22Rv1 (cell line): ENCODE results near the gene CHRDL2.

Source experiments
- H3K27ac ChIP-seq: fragments of 450-650 bp; 2 replicates; pipeline ENCODE4 v1.5.1; 2017
- CTCF ChIP-seq: fragments of 450-650 bp; IDR thresholded peaks from 2 replicates; pipeline ENCODE4 v1.5.1; 2017; ENCODE audit warnings: mild to moderate bottlenecking
- ZFX ChIP-seq: fragments of 450-650 bp; IDR thresholded peaks from 2 replicates; pipeline ENCODE4 v1.6.1; 2017; ENCODE audit warnings: antibody characterized with exemption, borderline replicate concordance

The CHRDL2 gene

DNA sequence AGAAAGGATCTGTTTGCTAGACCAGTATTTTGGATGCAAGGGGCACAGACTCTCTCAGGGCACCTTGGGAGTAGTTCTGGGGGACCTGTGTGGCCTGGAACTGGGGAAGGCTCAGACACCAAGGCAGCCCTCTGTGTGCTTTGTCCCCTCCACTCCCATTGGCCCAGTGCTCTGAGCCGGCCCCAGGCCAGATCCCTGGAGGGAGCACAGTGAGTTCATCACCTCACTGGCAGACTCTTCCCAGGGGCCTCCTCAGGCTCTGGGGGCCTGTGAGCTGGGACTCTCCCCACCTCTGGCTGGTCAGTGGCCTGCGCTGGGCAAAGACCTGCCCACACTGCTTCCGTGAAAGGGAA, 51.7 kb downstream of the CHRDL2 start:
- TF ChIP-seq CTCF = no peak
- H3K27ac ChIP-seq = no peak overlapping the region

- TF ChIP-seq CTCF = no peak
- no peak for TF ChIP-seq ZFX
- no peak overlapping the region for H3K27ac ChIP-seq
Measured at GRCh38 chr11:74678591-74679512, 52.4 kb downstream of the CHRDL2 start.

GRCh38 chr11:74678041-74678440, 53.2 kb downstream of the CHRDL2 start:
- no peak for TF ChIP-seq ZFX
- TF ChIP-seq CTCF = no peak
- no peak overlapping the region for H3K27ac ChIP-seq

DNA sequence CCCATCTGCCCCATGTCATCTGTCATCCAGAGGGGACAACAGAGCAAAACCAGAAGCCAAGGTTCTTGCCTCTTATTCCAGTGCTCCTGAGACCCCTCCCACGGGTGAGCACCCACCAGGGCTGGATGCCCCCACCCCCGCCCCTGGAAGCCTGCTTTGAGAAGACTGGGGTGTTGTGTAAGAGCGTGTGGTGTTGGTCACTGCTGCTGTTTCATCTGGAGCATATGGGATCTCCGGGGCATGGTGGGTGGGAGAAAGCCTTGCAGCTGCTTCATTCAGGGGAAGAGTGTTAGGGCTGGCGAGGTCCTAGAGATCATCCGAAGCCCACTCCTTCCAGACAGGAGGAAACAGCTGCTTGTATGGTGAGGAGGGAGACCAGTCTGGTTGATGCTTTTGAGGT, 54.1 kb downstream of the CHRDL2 start:
- TF ChIP-seq ZFX (no peak), CTCF (no peak)
- H3K27ac ChIP-seq = no peak overlapping the region

DNA sequence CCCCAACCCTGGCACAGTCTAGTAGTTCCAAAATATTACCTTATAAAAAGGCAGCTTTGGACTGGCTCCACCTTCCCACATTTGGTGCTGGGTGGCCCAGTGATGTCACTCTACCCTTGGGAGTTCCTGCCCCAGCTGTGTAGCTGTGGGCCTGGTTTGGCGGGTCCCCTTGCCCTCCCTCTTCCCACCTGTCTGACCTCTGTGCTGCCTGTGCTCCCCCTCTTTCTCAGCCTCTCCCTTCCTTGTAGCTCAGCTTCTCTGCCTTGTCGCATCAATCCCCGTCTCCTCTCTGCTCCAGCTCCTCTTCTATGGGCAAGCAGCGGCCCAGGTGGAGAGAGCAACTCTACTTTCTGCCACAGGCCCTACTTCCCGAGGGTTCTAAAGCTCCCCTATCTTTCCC, 54.6 kb downstream of the CHRDL2 start:
- TF ChIP-seq ZFX (no peak), CTCF (no peak)
- no peak overlapping the region for H3K27ac ChIP-seq

- TF ChIP-seq CTCF = no peak
- no peak for TF ChIP-seq ZFX
- no peak overlapping the region for H3K27ac ChIP-seq
Measured at GRCh38 chr11:74675761-74676160, 55.5 kb downstream of the CHRDL2 start.

DNA sequence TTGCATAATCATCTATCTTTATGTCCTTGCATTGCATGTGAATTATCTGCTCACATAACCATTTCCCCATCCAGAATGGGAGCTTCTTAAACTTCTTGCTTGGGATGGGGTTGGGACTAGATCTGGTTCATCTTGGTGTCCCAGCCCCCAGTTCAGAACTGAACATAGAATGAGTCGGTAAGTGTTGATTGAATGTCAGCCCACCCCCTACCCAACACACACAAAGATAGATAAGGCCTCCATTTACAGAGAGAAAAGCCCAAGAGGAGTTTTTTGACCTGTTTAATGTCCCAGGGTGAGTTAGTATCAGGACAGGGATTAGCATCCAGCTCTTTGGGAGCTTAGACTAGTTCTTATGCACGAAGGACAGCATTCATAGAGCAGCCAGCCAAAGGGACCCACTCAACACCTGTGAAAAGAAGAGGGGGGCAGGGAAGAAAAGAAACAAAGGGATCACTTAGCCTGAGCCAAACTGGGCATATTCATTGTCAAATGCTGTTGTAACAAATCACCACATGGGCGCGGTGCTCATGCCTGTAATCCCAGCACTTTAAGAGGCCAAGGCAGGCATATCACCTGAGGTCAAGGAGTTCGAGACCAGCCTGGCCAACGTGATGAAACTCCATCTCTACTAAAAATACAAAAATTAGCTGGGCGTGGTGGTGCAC, 57.4 kb downstream of the CHRDL2 start:
- H3K27ac ChIP-seq = no peak overlapping the region

More for the DNA sequence above, 57.4 kb downstream of the CHRDL2 start:
- TF ChIP-seq ZFX = no peak
- TF ChIP-seq CTCF = no peak
